Measurements from ENCODE around the gene ALDH1L1. TPM values are rescaled to one million over a fixed set of nuclear protein-coding genes. Genes with fewer than 3 reads are reported as not detected.
A peak's percentile ranks its signal among the peaks of the same experiment; 100 is the strongest.

Gene ALDH1L1
- total RNA-seq, 1 donor from 2014 or later = not detected

- Mint-ChIP-seq H3K9me3 (ENCODE audit: unreplicated experiment) (peaks cover 7% of the 10 kb centered on the region), H3K27ac (ENCODE audit: unreplicated experiment) (no peak overlapping the region), H3K27me3 (ENCODE audit: unreplicated experiment) (peaks cover 3% of the 10 kb centered on the region), H3K36me3 (ENCODE audit: unreplicated experiment) (peaks cover 13% of the 10 kb centered on the region), H3K4me1 (ENCODE audit: low read depth, unreplicated experiment) (peaks cover 2% of the 10 kb centered on the region), H3K4me3 (ENCODE audit: unreplicated experiment) (peak overlapping the region; percentile 97)
- TF ChIP-seq CTCF (IDR thresholded peaks at IDR 0.05; ENCODE audit: partially characterized antibody, unreplicated experiment) = no peak
- DNase-seq = peak; percentile 65
These were observed 96.9 kb downstream of the ALDH1L1 start for GRCh38 chr3:126083511-126083912.

GRCh38 chr3:126083138-126083445 is 97.3 kb downstream of the ALDH1L1 start:
- peaks cover 2% of the 10 kb centered on the region for H3K4me1 Mint-ChIP-seq (ENCODE audit: low read depth, unreplicated experiment)
- H3K27ac Mint-ChIP-seq (ENCODE audit: unreplicated experiment) = peak overlapping the region; percentile 26
- H3K27me3 Mint-ChIP-seq (ENCODE audit: unreplicated experiment) = peaks cover 3% of the 10 kb centered on the region
- peaks cover 7% of the 10 kb centered on the region for H3K9me3 Mint-ChIP-seq (ENCODE audit: unreplicated experiment)
- peak overlapping the region; percentile 97 for H3K4me3 Mint-ChIP-seq (ENCODE audit: unreplicated experiment)
- DNase-seq = no peak
- H3K36me3 Mint-ChIP-seq (ENCODE audit: unreplicated experiment) = peaks cover 13% of the 10 kb centered on the region
- no peak for TF ChIP-seq CTCF (IDR thresholded peaks at IDR 0.05; ENCODE audit: partially characterized antibody, unreplicated experiment)

GRCh38 chr3:126082362-126083137 is 97.8 kb downstream of the ALDH1L1 start:
- peak overlapping the region; percentile 97 for H3K4me3 Mint-ChIP-seq (ENCODE audit: unreplicated experiment)
- H3K9me3 Mint-ChIP-seq (ENCODE audit: unreplicated experiment) = peaks cover 7% of the 10 kb centered on the region
- no peak overlapping the region for H3K27ac Mint-ChIP-seq (ENCODE audit: unreplicated experiment)
- H3K27me3 Mint-ChIP-seq (ENCODE audit: unreplicated experiment) = peaks cover 3% of the 10 kb centered on the region
- H3K4me1 Mint-ChIP-seq (ENCODE audit: low read depth, unreplicated experiment) = peaks cover 2% of the 10 kb centered on the region
- no peak for DNase-seq
- H3K36me3 Mint-ChIP-seq (ENCODE audit: unreplicated experiment) = peaks cover 13% of the 10 kb centered on the region
- TF ChIP-seq CTCF (IDR thresholded peaks at IDR 0.05; ENCODE audit: partially characterized antibody, unreplicated experiment) = no peak

- TF ChIP-seq CTCF (IDR thresholded peaks at IDR 0.05; ENCODE audit: partially characterized antibody, unreplicated experiment) = peak; percentile 62
- no peak for DNase-seq
- H3K4me1 Mint-ChIP-seq (ENCODE audit: low read depth, unreplicated experiment) = peaks cover 2% of the 10 kb centered on the region
- peaks cover 13% of the 10 kb centered on the region for H3K36me3 Mint-ChIP-seq (ENCODE audit: unreplicated experiment)
- H3K27me3 Mint-ChIP-seq (ENCODE audit: unreplicated experiment) = peaks cover 3% of the 10 kb centered on the region
- peaks cover 7% of the 10 kb centered on the region for H3K9me3 Mint-ChIP-seq (ENCODE audit: unreplicated experiment)
- no peak overlapping the region for H3K4me3 Mint-ChIP-seq (ENCODE audit: unreplicated experiment)
- no peak overlapping the region for H3K27ac Mint-ChIP-seq (ENCODE audit: unreplicated experiment)
These were observed 98.6 kb downstream of the ALDH1L1 start for GRCh38 chr3:126081618-126082361.

- TF ChIP-seq CTCF (IDR thresholded peaks at IDR 0.05; ENCODE audit: partially characterized antibody, unreplicated experiment) = no peak
- peaks cover 13% of the 10 kb centered on the region for H3K36me3 Mint-ChIP-seq (ENCODE audit: unreplicated experiment)
- DNase-seq = no peak
- no peak overlapping the region for H3K27ac Mint-ChIP-seq (ENCODE audit: unreplicated experiment)
- H3K27me3 Mint-ChIP-seq (ENCODE audit: unreplicated experiment) = peaks cover 3% of the 10 kb centered on the region
- peaks cover 2% of the 10 kb centered on the region for H3K4me1 Mint-ChIP-seq (ENCODE audit: low read depth, unreplicated experiment)
- peaks cover 7% of the 10 kb centered on the region for H3K9me3 Mint-ChIP-seq (ENCODE audit: unreplicated experiment)
- H3K4me3 Mint-ChIP-seq (ENCODE audit: unreplicated experiment) = no peak overlapping the region
These were observed 99.4 kb downstream of the ALDH1L1 start for GRCh38 chr3:126080970-126081369.
